ENCODE data around the gene CTBP2.

The CTBP2 gene

DNA sequence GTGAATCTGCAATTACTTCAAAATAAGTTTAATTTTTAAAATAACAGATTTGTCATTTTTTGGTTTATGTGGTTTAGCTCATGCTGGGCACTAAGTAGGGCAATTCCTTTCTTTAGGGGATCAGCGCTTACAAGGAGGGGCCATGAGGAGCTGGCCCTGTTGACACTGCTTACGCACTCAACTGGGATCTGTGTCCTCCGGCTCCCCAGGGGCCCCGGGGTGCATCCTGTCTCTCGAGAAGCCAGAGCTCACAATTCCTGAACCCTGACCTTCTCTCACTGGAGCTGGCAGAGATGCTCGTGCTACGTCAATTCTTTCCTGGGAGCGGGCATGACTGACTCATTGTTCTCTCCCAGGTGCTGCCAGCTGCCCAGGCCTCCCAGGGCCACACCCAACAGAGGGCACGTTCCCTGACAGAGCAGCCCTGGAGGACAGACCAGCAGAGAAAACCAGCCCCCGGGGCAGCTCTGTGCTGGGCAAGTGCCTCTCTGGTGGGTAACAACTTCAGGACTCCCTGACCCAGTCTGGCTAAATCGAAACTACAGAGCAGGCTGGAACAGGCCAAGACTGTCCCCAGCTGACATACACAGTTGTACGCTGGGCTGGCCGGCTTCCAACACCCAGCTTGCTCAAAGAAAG is 36.8 kb downstream of the CTBP2 start:
- DNase-seq, result peak; percentile 65

DNA sequence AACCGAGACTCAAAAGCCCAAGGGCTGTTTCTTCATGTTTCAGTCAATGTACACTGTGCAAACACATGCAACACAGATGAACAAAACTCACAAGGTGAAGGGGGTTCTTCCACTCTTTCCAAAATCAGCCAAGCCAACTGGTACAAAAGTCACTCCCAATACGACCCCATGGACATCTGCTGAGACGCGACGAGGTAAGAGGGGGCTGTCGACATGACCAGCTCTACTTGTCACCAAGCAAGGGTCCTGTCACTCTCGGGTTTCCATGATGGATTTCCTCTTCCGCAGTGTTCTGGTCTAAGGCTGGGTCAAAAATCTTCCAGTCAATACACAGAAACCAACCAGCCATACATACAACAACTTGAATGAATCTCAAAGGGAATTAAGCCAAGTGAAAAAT is 37.8 kb downstream of the CTBP2 start:
- no peak for DNase-seq

DNA sequence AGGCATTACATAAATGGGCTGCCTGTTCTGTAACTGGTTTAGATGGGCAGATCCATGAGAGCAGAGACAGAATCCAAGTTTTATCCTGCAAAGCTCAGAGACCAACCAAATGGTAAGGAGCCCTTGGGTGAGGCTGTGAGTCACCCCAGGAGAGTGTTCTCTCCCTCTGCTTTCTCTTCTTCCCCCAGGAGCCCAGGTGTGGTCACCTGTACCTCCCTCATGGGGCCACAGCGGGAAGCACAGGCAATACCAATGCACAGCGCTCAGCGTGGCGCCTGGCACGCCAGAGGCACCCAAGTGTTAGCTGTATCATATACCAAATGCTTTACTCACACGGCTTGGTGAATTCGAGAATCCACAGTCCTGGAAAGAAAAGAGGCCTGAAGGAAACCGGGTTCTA is 39.4 kb downstream of the CTBP2 start:
- no peak for DNase-seq

DNA sequence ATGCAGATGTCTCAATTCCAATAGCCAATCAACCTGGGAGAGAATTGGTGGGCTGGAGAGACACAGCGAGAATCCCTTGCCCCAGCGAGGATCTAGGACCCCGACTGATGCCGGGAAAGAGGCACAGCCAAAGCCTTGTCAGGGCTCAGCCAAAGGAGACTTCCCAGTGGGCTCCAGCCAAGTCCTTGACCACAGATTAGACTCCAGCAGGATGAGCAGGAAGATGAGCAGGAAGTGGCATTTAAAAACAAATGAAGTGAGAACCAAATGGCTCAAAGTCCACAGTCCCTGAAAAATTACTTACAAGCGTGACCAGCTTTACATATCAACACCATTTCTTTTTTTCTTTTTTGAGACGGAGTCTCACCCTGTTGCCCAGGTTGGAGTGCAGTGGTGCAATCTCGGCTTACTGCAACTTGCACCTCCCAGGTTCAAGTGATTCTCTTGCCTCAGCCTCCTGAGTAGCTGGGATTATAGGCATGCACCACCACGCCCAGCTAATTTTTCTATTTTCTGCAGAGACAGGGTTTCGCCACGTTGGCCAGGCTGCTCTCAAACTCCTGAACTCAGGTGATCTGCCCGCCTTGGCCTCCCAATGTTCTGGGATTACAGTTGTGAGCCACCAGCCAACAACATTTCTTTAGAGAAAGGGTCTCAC is 40.2 kb downstream of the CTBP2 start:
- no peak for DNase-seq

DNA sequence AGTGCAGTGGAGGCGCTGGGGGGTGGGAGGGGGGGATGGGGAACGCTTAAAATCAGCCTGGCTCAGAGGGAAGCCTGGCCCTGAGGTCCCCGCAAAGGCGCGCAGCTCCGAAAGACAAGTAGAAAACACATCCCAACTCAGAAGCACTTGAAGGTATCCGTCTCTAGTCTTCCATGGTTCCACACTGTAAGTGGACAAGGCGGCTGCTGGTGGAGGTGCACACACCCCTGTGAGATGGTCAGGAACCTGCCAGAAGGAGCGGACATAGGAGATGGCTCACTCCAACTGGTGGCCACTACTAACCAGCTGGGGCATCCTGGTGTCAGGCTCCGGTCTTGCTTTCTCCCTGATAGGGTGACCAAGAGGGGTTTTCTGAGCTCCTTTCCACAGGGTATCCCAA is 41.7 kb downstream of the CTBP2 start:
- no peak for DNase-seq

DNA sequence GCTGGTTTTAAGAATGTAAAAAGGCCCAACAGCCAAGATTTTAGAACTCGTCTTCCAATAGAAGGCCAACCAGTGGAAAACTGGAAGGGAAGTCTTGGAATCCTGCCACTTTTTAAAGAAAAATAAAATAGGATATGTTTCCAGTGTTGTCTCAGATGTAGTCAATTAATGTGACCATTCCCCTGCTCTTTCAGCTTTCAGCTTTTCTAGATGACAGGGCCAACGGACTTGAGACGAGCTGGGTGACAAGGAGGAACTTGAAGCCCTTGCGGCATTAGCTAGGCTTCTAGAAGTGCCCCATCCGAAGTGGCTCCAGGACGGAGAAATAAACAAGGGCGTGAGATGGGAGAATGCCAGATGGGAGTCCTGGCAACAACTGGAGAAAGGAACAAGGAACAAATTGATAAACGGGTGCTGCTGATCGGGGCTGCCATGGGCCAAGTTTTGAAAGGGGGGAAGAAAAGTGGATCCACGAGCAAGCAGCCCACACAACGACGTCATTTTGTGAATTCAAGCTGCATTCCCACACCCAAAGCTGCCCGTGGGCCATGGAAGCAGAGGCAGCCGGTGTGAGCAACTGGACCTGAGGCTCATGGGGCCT is 42.3 kb downstream of the CTBP2 start:
- no peak for DNase-seq

GRCh38 chr10:125116652-125117310 is 43.6 kb downstream of the CTBP2 start:
- no peak for DNase-seq

- DNase-seq, result no peak
Observed at GRCh38 chr10:125116041-125116649, 44.2 kb downstream of the CTBP2 start.

- DNase-seq, result no peak
Observed at GRCh38 chr10:125115409-125115808, 45.0 kb downstream of the CTBP2 start.

- peak; percentile 21 for DNase-seq
Observed at GRCh38 chr10:125114761-125115391, 45.5 kb downstream of the CTBP2 start.

DNA sequence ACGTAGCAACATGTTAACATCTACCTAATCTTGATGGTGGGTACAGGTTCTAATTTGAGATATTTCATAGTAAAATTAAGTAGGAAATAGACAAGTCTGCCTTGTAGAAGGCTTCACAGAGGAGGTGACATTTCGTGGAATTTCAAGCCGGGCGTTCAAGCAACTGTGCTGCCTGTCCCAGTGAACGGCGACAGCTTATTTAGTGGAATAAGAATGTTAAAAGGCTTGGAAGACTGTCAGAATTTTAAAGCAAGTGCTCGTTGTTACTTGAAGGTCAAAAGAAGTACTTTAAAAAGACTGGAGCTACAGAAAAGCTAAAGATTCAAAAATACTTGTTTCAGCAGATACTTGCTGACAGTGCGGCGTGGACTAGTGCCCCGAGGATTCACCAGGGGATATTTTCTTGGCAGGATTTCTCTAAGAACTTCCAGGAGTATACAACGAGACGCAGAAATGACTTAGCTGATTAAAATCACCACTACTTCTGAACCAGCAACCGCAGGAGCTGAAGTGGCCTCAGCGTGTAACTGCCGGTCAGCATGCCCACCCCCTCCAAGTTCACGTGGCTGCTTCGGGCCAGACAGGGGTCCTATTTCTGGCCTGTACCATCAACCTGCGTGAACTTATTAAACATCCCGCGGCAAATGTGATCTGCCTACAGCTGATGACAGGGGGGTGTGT is 46.5 kb downstream of the CTBP2 start:
- no peak for DNase-seq

- no peak for DNase-seq
Observed at GRCh38 chr10:125112697-125113494, 47.5 kb downstream of the CTBP2 start.

- no peak for DNase-seq
Observed at GRCh38 chr10:125111118-125111727, 49.1 kb downstream of the CTBP2 start.

GRCh38 chr10:125107965-125108580 is 52.3 kb downstream of the CTBP2 start:
- no peak for DNase-seq

GRCh38 chr10:125107166-125107949 is 53.0 kb downstream of the CTBP2 start:
- DNase-seq, result no peak

- no peak for DNase-seq
Observed at GRCh38 chr10:125106586-125106985, 53.8 kb downstream of the CTBP2 start.

GRCh38 chr10:125105706-125106255 is 54.6 kb downstream of the CTBP2 start:
- no peak for DNase-seq

DNA sequence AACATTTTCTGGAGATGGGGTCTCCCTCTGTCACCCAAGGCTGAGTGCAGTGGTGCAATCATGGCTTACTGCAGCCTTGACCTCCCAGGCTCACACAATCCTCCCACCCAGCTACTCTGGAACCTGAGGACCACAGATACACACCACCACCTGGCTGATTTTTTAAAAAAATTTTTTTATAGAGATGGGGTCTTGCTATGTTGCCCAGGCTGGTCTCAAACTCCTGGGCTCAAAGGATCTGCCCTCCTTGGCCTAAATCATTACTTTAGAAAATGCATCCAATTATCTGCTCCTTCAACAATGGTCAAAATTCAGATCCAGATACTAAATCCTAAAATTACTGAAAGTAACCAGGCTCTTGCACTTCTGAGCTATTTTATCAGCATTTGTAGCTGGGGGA is 55.2 kb downstream of the CTBP2 start:
- no peak for DNase-seq

- DNase-seq, result no peak
Observed at GRCh38 chr10:125104559-125104958, 55.8 kb downstream of the CTBP2 start.

Measured in DMS79 (cell line).